ENCODE measurements around the gene THAP11.

The THAP11 gene

DNA sequence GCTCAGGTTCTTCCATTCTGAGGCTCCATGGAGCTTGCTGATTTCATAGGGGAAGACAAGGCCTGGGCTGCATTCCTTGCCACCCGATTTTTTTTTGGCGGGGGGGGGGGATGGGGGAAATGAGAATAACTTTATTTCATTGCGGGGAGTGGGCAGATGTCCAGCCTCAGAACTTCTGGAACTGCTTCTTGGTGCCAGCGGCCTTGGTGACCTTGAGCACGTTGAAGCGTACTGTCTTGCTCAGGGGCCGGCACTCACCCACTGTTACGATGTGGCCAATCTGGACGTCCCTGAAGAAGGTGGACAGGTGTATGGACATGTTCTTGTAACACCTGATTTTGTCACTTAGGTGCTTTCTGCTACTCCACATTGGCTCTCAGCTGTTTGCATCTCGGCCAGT lies 13.7 kb downstream of the THAP11 start:
- Histone ChIP-seq H3K27me3 (no peaks in the 10 kb centered on the region), H3K9me3 (no peaks in the 10 kb centered on the region), H3K4me1 (peaks cover 0 to 52% (median 33%) of the 10 kb centered on the region in 4 donors), H3K27ac (no peak overlapping the region), H3K4me3 (no peak overlapping the region), H3K36me3 (no peaks in the 10 kb centered on the region)
- no peak for DNase-seq
- TF ChIP-seq, protein P1, sequence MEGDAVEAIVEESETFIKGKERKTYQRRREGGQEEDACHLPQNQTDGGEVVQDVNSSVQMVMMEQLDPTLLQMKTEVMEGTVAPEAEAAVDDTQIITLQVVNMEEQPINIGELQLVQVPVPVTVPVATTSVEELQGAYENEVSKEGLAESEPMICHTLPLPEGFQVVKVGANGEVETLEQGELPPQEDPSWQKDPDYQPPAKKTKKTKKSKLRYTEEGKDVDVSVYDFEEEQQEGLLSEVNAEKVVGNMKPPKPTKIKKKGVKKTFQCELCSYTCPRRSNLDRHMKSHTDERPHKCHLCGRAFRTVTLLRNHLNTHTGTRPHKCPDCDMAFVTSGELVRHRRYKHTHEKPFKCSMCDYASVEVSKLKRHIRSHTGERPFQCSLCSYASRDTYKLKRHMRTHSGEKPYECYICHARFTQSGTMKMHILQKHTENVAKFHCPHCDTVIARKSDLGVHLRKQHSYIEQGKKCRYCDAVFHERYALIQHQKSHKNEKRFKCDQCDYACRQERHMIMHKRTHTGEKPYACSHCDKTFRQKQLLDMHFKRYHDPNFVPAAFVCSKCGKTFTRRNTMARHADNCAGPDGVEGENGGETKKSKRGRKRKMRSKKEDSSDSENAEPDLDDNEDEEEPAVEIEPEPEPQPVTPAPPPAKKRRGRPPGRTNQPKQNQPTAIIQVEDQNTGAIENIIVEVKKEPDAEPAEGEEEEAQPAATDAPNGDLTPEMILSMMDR (IDR thresholded peaks at IDR 0.05), result no peak
- intact Hi-C loops (cut with DNase I; ENCODE audit: low total_unique reads), result no loop called here

DNA sequence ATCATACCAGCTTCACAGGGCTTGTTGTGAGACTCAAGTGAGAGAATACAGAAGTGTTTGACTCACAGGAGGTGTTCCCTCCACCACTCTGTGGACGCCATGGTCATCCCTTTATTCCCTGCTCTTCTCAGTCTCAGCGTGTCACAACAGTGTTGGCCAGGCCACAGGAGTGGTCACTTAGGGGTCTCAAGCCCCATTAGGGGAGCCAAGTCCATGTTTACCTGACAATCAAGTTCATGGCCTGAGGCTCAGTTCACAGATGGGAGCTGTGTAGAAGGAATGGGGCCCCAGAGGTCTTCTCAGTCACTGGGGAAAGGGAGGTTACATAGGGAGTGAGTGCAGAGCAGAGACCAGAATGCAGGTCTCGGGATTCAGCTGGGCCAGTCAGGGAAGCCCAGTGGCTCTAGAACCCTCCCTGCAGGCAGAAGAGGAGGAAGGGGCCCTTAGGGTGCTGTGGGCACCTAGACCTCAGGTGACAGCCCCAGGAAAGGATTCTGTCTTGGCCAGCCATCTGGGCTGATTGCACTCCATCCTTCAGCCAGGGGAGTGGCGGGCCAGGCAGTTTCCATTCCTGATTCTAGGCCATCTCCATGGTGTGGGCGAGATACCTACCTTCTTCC lies 14.9 kb downstream of the THAP11 start:
- intact Hi-C loops (cut with DNase I; ENCODE audit: low total_unique reads), result no loop called here
- peak overlapping the region; percentile 72 to 85 for H3K27ac ChIP-seq
- H3K36me3 ChIP-seq, result no peaks in the 10 kb centered on the region
- no peak for DNase-seq
- peaks cover 9 to 65% (median 42%) of the 10 kb centered on the region in 4 donors for H3K4me1 ChIP-seq
- no peak overlapping the region for H3K4me3 ChIP-seq
- H3K27me3 ChIP-seq, result no peaks in the 10 kb centered on the region
- TF ChIP-seq, protein P1 (IDR thresholded peaks at IDR 0.05), result no peak
- H3K9me3 ChIP-seq, result no peaks in the 10 kb centered on the region

DNA sequence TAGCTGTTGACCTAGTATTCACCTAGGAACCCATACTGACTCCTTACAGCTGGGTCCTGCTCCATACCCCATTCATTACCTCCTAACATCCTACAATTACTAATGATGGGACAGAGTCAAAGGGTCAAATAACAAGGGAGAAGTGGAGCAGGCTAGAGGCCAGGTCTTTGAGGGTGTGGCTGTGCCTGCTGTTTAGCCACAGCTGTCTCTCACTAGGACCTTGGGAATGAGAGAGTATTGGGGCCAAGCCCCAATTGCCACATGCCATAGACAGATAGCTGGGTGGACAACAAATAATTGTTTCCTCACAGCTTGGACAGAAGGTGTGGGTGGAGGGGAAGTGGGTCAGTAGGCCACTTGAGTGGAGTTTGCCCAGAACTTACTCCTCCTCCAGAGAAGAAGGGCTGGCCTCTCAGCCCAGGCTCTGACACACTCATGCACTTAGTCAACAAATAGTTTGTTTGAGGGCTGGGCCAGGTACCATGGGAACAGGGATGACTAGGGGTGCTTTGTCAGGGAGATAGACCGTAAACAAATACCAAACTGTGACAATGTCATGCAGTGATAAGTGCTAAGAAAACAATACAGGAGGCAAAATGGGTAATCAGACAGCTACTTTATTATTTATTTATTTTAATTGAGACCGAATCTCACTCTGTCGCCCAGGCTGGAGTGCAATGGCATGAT lies 15.6 kb downstream of the THAP11 start:
- Histone ChIP-seq H3K36me3 (no peaks in the 10 kb centered on the region), H3K9me3 (no peaks in the 10 kb centered on the region), H3K27me3 (no peaks in the 10 kb centered on the region), H3K4me1 (peaks cover 15 to 71% (median 49%) of the 10 kb centered on the region in 4 donors), H3K4me3 (no peak overlapping the region), H3K27ac (peak overlapping the region; percentile 72 to 85)
- intact Hi-C loops (cut with DNase I; ENCODE audit: low total_unique reads), result no loop called here
- TF ChIP-seq, protein P1 (IDR thresholded peaks at IDR 0.05), result no peak
- DNase-seq, result peak; percentile 89 to 92

DNA sequence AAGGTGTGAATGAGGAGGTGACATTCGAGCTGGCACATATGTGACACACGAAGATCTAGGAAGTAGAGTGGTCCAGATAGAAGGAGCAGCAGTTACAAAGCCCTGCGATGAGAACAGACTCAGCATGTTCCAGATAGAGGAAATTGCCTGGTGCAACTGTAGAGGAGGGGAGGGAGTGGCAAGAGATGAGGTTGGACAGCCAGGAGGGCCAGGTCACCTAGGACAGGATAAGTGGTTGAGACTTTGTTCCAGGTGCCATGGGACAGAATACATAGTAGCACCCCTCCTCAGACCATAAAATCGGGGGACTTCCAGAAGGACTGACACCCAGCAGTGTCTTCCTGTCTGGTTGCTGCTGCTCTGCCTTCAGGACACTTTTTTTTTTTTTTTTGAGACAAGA lies 16.4 kb downstream of the THAP11 start:
- TF ChIP-seq, protein P1 (IDR thresholded peaks at IDR 0.05), result no peak
- no peaks in the 10 kb centered on the region for H3K36me3 ChIP-seq
- H3K4me1 ChIP-seq, result peaks cover 17 to 77% (median 54%) of the 10 kb centered on the region in 4 donors
- no peak overlapping the region for H3K4me3 ChIP-seq
- H3K9me3 ChIP-seq, result no peaks in the 10 kb centered on the region
- peak overlapping the region; percentile 72 to 85 for H3K27ac ChIP-seq
- no peaks in the 10 kb centered on the region for H3K27me3 ChIP-seq
- DNase-seq, result no peak
- intact Hi-C loops (cut with DNase I; ENCODE audit: low total_unique reads), result no loop called here

DNA sequence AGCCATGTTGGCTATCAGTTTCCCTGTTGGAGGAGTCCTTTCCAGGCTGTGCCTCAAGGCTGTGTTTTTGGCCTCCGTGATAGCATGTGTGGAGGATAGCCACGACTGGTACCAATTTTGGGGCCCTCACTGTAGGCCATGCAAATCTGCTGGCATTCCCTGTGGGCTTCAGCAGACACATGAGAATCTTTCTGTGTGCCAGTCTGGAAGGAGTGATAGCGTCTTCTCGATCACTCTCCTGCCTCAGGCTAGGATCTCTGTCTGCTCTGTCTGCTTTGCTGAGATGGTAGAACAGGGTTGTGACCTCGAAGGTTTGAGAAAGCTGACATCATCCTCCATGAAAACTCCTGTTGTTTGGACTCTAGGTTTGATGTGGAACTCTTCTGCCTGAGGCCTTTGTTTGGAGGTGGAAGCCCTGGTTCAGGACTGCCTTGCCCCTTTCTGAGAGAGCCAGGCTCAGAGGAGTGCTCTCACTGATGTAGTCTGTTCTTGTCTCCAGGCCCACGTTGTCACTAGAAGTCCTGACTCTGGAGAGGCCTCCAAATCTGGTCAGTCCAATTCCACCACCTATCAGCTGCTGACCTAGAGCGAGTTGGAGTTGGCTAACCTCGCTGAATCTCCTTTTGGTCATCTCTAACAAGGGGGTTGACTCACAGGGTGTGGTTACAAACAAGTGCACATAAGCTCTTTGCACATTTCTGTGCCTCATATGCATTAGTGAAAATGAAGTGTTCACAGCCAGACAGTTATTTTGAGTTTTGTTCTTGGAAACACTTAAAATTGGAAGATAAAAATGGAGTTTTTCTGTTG lies 18.7 kb downstream of the THAP11 start:
- Histone ChIP-seq H3K9me3 (no peaks in the 10 kb centered on the region), H3K36me3 (peaks cover 0 to 12% (median 7%) of the 10 kb centered on the region in 3 donors), H3K4me3 (no peak overlapping the region), H3K4me1 (peaks cover 22 to 75% (median 53%) of the 10 kb centered on the region in 4 donors), H3K27ac (peak overlapping the region; percentile 83 to 91), H3K27me3 (no peaks in the 10 kb centered on the region)
- intact Hi-C loops (cut with DNase I; ENCODE audit: low total_unique reads), result no loop called here
- no peak for DNase-seq
- TF ChIP-seq, protein P1 (IDR thresholded peaks at IDR 0.05), result no peak
